Measurements from ENCODE around the gene DSN1. TPM values are rescaled to one million over a fixed set of nuclear protein-coding genes. Genes with fewer than 3 reads are reported as not detected.

DSN1 gene
- total and polyA plus RNA-seq, 2 of the 8 experiments (the other 6 are each of a cell fraction or from before 2014, with no cell fraction given), result 12.0 to 26.2 TPM

- H3K79me1 ChIP-seq (ENCODE audit: low read depth, low read length), result no peaks in the 10 kb centered on the region
- no peak overlapping the region for H2BK12ac ChIP-seq (ENCODE audit: low read depth, low read length)
- no peak overlapping the region for H2BK15ac ChIP-seq (ENCODE audit: low read length)
- H3K9me3 ChIP-seq (ENCODE audit: insufficient read depth in 2 of 2, low read depth in 1 of 2, low read length in 1 of 2), result no peaks in the 10 kb centered on the region
- no peaks in the 10 kb centered on the region for H3K4me1 ChIP-seq (replicated peaks in 1 of 4; ENCODE audit: control insufficient read depth in 3 of 4, insufficient read depth in 4 of 4, low read length in 3 of 4)
- H3K36me3 ChIP-seq (ENCODE audit: control insufficient read depth in 2 of 4, insufficient read depth in 4 of 4, low read length in 3 of 4), result peaks cover 8 to 62% (median 36%) of the 10 kb centered on the region in 4 experiments
- H4K5ac ChIP-seq (ENCODE audit: insufficient read length, low read depth, low read length), result no peak overlapping the region
- no peak overlapping the region for H2BK120ac ChIP-seq (replicated peaks; ENCODE audit: low read depth, low read length)
- CTCF ChIA-PET (ENCODE audit: partially characterized antibody), result interaction anchor here (0.6 to 3.2 kb wide), 14 partner anchors 9 to 191 kb away, joined by 3 to 10 read pairs (median 3); partner anchors contain the start of gene TLDC2
- no peak overlapping the region for H2AK5ac ChIP-seq (ENCODE audit: low read depth, low read length)
- no peak overlapping the region for H2BK20ac ChIP-seq (ENCODE audit: low read length)
- no peak overlapping the region for H4K91ac ChIP-seq (replicated peaks; ENCODE audit: insufficient read length, low read length)
- no peak overlapping the region for H3K9ac ChIP-seq (replicated peaks in 1 of 4; ENCODE audit: extremely low read depth in 1 of 4, low read depth in 3 of 4, low read length in 3 of 4)
- no peaks in the 10 kb centered on the region for H3K79me2 ChIP-seq (ENCODE audit: control insufficient read depth in 1 of 2, insufficient read depth in 2 of 2, low read length in 2 of 2)
- no peak overlapping the region for H2AFZ ChIP-seq (ENCODE audit: low read length)
- H3K4me3 ChIP-seq (ENCODE audit: extremely low read depth in 1 of 4, insufficient read depth in 2 of 4, low read depth in 3 of 4, low read length in 4 of 4), result no peak overlapping the region
- no peak for FAIRE-seq
- no peak overlapping the region for H3K14ac ChIP-seq (ENCODE audit: insufficient read length)
- no peak overlapping the region for H2BK5ac ChIP-seq (ENCODE audit: low read depth, low read length)
- H3K23me2 ChIP-seq (ENCODE audit: low read depth, low read length), result no peaks in the 10 kb centered on the region
- DNase-seq (ENCODE audit: low read depth in 1 of 2, low spot score in 2 of 2), result no peak
- no peak overlapping the region for H3K27ac ChIP-seq (ENCODE audit: low read depth, low read length)
- TF ChIP-seq RAD21 (IDR thresholded peaks at IDR 0.05 in 1 of 2, conservative IDR thresholded peaks at IDR 0.05 in 1 of 2; ENCODE audit: low read depth in 2 of 2, low read length in 2 of 2) (peak in 1 of 2 experiments; percentile 26; a peak in 2 of 4 replicates), CREB1 (IDR thresholded peaks at IDR 0.05) (no peak)
- TF ChIP-seq, protein P1, sequence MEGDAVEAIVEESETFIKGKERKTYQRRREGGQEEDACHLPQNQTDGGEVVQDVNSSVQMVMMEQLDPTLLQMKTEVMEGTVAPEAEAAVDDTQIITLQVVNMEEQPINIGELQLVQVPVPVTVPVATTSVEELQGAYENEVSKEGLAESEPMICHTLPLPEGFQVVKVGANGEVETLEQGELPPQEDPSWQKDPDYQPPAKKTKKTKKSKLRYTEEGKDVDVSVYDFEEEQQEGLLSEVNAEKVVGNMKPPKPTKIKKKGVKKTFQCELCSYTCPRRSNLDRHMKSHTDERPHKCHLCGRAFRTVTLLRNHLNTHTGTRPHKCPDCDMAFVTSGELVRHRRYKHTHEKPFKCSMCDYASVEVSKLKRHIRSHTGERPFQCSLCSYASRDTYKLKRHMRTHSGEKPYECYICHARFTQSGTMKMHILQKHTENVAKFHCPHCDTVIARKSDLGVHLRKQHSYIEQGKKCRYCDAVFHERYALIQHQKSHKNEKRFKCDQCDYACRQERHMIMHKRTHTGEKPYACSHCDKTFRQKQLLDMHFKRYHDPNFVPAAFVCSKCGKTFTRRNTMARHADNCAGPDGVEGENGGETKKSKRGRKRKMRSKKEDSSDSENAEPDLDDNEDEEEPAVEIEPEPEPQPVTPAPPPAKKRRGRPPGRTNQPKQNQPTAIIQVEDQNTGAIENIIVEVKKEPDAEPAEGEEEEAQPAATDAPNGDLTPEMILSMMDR (IDR thresholded peaks at IDR 0.05; ENCODE audit: control extremely low read depth in 1 of 3, insufficient read depth in 1 of 3, low read depth in 1 of 3, low read length in 3 of 3), result peak in 2 of 3 experiments; percentile 3 to 25; a peak in 3 of 4 replicates
- H3K23ac ChIP-seq (ENCODE audit: insufficient read length), result no peak overlapping the region
- H3K4me2 ChIP-seq (ENCODE audit: insufficient read depth in 1 of 2, low read depth in 2 of 2, low read length in 2 of 2), result no peak overlapping the region
- no peaks in the 10 kb centered on the region for H3K27me3 ChIP-seq (replicated peaks in 1 of 4; ENCODE audit: control insufficient read depth in 3 of 4, extremely low read depth in 1 of 4, insufficient read depth in 3 of 4, low read length in 3 of 4)
- POLR2A ChIA-PET (ENCODE audit: partially characterized antibody), result no interaction called here
- H3K56ac ChIP-seq (replicated peaks; ENCODE audit: insufficient read length, low read depth, low read length), result no peak overlapping the region
- H4K20me1 ChIP-seq (replicated peaks in 1 of 2; ENCODE audit: control insufficient read depth in 1 of 2, insufficient read depth in 2 of 2, low read length in 2 of 2), result peaks cover 0 to 2% of the 10 kb centered on the region in 2 experiments
- 80% methylated on average over 14 of the region's 14 CpGs; no CpG with 5 or more reads in 1 of the 2 experiments for WGBS, 2 experiments (ENCODE audit: extremely low coverage in 1 of 2, insufficient coverage in 1 of 2, insufficient read length in 1 of 2, insufficient replicate concordance in 2 of 2, low coverage in 1 of 2, low lambda C conversion rate in 2 of 2, missing lambda C conversion rate in 1 of 2)
- H3K4ac ChIP-seq (replicated peaks; ENCODE audit: insufficient read length, low read depth, low read length), result no peak overlapping the region
- no peak overlapping the region for H4K8ac ChIP-seq (ENCODE audit: extremely low read depth, insufficient read depth, low read length)
- H3K18ac ChIP-seq (ENCODE audit: extremely low read depth, low read length), result no peak overlapping the region
These were observed 29.0 kb upstream of the DSN1 start for GRCh38 chr20:36802326-36803222.

All from H1 (cell line).